NCI-H748 treated with DMSO at 0.1 percent for 48 hours (cell line): Measurements from ENCODE around the gene CLRN3.

Source experiments
- DNase-seq: peaks from one replicate; lab custom pipeline; 2025; lab: John Stamatoyannopoulos, UW

CLRN3 gene

GRCh38 chr10:127848226-127848625 is 44.5 kb downstream of the CLRN3 start:
- no peak for DNase-seq

DNA sequence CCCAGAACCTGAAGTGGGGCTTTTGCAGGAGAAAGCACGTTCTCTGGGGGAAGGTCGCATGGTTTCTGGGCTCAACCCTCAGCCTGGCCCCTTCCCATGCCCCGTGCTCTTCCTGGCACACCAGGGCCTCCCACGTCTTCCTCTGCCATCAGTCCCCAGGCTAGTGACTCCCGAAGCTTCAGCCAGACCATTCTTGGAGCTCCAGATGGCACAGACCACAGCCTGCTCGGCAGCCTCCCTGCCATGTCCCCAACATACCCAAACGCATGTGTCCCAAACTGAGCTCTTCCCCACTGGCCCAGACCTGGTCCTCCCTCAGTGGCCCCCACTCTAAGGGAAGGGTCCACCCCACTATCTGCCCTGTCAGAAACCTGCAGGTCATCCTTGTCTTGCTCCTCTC is 47.0 kb downstream of the CLRN3 start:
- no peak for DNase-seq

DNA sequence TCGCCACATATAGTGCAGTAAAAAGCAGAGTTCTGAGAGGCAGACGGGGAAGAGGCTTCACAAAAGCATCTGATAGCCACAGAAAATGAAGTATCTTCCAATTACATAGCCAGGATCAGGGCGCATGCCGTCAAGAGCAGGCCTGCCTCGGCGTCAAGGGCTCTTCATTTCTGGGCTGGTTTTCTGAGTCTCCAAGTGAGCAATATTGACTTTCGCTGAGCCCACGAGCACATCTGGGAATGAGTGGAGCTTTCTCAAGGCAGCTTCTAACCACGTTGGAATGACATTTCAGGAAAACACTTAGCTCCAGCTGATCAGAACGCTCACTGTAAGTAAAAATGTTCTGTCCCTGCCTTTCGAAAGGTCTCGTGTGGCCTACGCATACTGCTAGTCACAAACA is 51.9 kb downstream of the CLRN3 start:
- DNase-seq = no peak

GRCh38 chr10:127836966-127837365 is 55.8 kb downstream of the CLRN3 start:
- DNase-seq = no peak

- DNase-seq = no peak
These were observed 56.6 kb downstream of the CLRN3 start for GRCh38 chr10:127836176-127836575.

- DNase-seq = no peak
These were observed 58.0 kb downstream of the CLRN3 start for GRCh38 chr10:127834791-127835190.

DNA sequence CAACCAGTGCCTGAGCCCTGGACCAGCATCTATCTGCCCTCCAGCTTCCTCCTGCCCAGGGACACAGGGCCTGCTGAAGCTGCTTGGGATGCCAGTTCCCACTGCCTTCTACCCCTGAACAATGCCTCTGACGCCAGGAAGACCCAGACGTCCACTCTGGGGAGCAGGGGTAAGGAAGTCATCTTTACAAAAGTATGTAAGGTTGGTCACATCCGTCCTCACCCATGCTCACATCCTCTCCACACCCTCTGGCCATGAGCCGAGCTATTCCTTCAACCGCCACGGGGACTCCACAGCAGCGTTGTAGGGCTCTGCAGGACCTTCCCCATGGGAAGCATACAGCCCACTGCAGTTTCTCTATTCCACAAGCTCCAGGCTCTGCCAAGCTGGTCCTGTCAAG is 58.5 kb downstream of the CLRN3 start:
- DNase-seq = no peak

DNA sequence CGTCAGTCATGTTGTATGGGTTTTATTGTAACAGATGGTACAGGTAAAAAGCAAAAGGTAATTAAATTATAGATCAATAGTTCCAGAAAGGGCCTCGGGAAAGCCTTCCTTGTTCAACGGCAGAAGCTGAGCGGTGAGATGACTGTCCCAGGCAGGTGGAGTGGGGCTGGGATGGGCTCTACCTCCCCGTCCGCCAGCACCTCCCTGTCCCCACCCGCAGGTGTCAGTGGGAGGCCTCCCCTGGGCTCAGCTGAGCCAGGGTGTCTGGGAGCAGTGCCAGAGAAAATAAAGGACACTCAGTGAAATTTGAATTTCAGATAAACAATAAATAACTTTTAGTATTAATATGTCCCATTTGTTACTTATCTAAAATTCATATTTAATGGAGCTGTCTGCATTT is 58.9 kb downstream of the CLRN3 start:
- DNase-seq = no peak

DNA sequence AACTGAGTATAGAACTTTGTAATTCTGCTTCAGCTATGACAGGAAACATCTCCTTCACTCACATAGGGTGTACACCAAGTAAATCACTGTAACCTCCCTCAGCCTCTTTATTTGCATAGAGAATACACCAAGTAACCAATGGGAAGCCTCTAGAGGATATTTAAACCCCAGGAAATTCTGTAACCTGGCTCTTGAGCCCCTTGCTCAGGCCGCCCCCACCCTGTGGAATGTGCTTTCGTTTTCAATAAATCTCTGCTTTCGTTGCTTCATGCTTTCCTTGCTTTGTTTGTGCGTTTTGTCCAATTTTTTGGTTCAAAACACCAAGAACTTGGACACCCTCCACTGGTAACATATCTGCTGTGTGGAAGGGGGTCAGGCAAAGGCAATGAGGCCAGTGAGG is 60.2 kb downstream of the CLRN3 start:
- DNase-seq = no peak

DNA sequence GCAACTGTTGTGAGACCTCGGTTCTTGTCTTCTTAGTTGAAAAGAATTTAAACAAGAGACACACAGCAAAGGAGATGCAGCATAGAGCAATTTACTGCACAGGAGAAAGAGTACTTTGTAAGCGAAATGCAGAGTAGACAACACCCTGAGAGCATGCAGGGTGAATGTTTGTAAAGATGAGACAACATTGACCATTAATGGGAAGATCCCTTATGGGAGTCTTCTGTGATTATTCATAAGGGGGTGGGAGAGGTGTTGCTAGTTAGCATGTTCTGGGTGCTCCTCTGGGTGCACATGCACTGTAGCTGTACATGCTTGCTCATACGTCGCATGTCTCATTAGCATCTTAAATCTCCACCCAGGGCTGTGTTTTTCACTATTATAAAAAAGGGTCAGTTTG is 62.3 kb downstream of the CLRN3 start:
- DNase-seq = no peak
